ENCODE results near the gene CORO1C. TPM values are rescaled to one million over a fixed set of nuclear protein-coding genes. Genes with fewer than 3 reads are reported as not detected.

CORO1C gene
- total and polyA plus RNA-seq, 9 of the 15 experiments (the other 6 are each of a cell fraction or from before 2014, with no cell fraction given): 55.2 to 280 (median 150) TPM

- TF ChIP-seq E2F4 (CRISPR knock-in tag; IDR thresholded peaks at IDR 0.05; ENCODE audit: low read depth): no peak
- no peak for TF ChIP-seq KLF10 (CRISPR knock-in tag; IDR thresholded peaks at IDR 0.05)
- TF ChIP-seq RBM22 (IDR thresholded peaks at IDR 0.05; ENCODE audit: low read depth, low read length, poor library complexity, severe bottlenecking): no peak
- no peak for TF ChIP-seq CHAMP1 (IDR thresholded peaks at IDR 0.05)
- TF ChIP-seq USF2 (CRISPR knock-in tag; IDR thresholded peaks at IDR 0.05): no peak
- no peak for TF ChIP-seq POLR2A (conservative IDR thresholded peaks at IDR 0.05)
- no peak for TF ChIP-seq NFIC (IDR thresholded peaks at IDR 0.05)
- TF ChIP-seq RERE (CRISPR knock-in tag; IDR thresholded peaks at IDR 0.05; ENCODE audit: borderline replicate concordance): no peak
- TF ChIP-seq ADNP (tag; IDR thresholded peaks at IDR 0.05): no peak
- no peak for TF ChIP-seq NKRF (IDR thresholded peaks at IDR 0.05; ENCODE audit: borderline replicate concordance)
- no peak for TF ChIP-seq RBM34 (IDR thresholded peaks at IDR 0.05; ENCODE audit: borderline replicate concordance, insufficient read depth, low read length)
- no peak for TF ChIP-seq ZBTB1 (CRISPR knock-in tag; IDR thresholded peaks at IDR 0.05; ENCODE audit: borderline replicate concordance, low read depth)
Observed at GRCh38 chr12:108618079-108618952, 113.0 kb downstream of the CORO1C start (continued).
